Right lung (tissue), 5 donors: Measurements from ENCODE around the gene LAG3. TPM values are rescaled to one million over a fixed set of nuclear protein-coding genes. Genes with fewer than 3 reads are reported as not detected.

Experiments
- DNase-seq, 2 donors: peaks; one replicate each; pipeline ENCODE4 v3.0.0-alpha.2; 2013
- polyA plus RNA-seq, 5 donors: library from polyadenylated mRNA; unstranded; fragments of 120-200 nt; gene quantifications; one replicate each; pipeline versions ENCODE4 v1.2.1 to v1.2.3, GENCODE V29; 2013; ENCODE audit warnings: inconsistent platforms in 1 of 5, low replicate concordance in 1 of 5; ENCODE audit not compliant: insufficient read length in 5 of 5, insufficient read depth in 1 of 5

The LAG3 gene
- polyA plus RNA-seq, 5 donors = 1.3 to 2.9 (median 1.7) TPM

DNA sequence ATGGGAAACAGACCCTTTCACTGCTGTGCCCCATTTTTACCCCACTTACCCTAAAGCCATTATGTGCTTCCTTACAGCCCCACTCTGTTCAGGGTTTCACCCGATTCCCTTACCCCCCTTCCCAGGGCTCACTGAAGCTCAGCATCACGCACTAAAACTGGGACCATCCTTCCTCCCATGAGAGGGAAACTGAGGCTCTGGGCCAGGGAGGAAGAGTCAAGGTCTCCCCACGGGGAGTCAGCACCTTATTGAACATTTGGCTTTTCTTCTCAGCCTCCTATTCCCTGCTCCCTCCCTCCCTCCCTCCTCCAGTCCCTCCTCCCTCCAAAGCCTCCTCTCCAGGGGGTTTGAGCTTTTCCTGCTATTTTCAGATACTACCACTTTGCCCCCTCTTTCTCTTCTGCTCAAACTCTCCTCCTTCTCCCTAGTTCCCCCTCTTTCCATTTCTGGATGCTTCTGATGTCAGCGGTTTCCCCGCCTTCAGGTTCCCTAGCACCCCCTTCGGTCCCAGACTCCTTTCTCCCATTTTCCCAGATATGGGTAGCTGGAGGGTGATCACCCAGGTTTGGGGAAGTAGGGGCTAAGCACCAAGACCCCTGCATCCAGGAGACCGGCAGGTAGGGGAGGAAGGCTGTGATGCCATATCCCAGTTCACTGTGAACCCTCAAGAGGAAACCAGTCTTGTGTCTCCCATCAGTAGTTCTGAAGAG, 50.3 kb downstream of the LAG3 start:
- DNase-seq = no peak

DNA sequence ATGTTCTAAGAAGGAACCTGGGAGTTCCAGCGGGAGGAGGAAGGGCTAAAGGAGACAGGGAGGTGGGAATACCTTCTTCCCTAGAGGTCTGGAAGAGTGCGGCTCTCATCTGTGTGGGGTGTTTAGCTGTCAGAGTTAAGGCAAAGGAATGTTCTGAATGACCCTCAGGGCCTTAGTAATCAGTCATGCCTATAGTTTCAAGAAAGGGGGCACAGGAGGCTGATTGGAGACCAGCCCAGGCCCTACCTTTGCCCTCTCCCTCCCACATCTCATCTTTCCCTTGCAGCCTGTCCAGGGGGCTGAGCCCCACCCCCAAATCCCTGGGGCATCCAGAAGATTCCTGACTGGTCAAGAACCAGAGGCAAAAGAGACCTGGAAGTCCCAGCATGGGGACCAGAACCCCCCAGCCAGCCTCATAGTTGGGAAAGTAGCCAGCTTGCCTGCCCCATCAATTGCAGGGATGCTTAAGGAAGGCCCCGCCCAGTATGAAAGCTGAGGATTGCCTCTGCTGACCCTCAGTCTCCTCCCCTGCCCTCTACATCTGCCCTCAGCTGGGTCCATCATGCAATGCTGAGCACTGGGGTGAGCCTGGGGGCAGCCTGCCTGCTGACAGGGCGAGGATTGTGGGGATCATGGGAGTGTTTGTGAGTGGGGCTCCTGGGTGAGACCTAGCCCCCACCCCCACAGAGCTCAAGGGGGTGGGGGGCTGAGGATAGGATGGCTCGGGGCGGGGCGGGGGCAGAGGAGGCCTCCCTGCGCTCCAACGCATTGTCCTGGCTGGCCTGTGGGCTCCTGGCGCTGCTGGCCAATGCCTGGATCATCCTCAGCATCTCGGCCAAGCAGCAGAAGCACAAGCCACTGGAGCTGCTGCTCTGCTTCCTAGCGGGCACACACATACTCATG, 51.1 kb downstream of the LAG3 start:
- DNase-seq = no peak

GRCh38 chr12:6824085-6824775, 51.9 kb downstream of the LAG3 start:
- DNase-seq = no peak

DNA sequence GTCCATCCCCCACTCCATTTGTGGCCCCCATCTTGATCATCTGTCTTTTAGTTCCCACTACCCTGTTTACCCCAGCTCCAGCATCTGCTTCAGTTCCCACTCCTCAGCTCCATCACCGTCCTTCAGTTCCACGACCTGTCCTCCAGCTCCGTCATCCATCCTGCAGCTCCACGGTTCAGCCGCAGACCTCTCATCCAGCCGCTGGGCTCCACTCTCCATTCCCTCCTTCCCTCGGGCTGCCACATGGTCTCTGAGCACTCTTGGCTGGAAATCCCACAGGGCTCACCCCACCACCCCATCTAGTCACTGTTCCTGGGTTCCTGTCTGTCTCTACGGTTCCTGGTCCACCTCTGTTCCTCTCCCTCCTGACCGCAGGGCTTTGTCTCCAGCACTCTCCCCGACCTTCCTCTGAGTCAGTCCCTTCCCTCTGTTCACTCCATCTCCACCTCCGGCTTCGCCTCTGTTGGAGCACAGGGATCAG, 52.6 kb downstream of the LAG3 start:
- no peak for DNase-seq

DNA sequence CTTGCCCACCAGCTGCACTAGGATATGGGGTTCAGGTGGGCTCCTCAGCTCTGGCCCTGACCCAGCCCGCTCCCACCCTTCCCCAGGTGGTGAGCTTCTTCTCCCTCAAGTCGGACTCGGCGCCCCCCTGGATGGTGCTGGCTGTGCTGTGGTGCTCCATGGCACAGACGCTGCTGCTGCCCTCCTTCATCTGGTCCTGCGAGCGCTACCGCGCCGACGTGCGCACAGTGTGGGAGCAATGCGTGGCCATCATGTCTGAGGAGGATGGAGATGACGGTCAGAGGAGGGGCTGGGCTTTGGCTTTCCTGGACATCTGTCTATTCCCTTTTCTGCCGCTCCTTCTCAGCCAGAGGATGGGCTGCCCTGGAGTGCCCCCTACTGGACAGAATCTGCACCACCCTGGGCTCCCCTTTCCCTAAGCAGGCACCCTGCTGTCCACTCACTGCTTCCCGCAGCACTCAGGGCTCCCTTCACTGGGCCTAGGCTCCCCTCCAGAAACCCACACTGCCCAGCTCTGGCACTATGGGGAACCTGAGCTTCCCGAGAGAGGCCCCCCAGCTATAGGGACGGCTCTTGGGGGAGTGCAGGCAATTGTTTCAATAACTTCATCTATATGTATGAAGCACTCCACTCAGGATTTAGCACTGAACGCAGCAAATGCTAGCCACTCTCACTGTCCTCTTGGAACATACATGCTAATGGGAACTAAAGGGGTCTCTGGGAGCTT, 53.2 kb downstream of the LAG3 start:
- peak; percentile 77 to 86 for DNase-seq

GRCh38 chr12:6826125-6826733, 53.9 kb downstream of the LAG3 start:
- no peak for DNase-seq

DNA sequence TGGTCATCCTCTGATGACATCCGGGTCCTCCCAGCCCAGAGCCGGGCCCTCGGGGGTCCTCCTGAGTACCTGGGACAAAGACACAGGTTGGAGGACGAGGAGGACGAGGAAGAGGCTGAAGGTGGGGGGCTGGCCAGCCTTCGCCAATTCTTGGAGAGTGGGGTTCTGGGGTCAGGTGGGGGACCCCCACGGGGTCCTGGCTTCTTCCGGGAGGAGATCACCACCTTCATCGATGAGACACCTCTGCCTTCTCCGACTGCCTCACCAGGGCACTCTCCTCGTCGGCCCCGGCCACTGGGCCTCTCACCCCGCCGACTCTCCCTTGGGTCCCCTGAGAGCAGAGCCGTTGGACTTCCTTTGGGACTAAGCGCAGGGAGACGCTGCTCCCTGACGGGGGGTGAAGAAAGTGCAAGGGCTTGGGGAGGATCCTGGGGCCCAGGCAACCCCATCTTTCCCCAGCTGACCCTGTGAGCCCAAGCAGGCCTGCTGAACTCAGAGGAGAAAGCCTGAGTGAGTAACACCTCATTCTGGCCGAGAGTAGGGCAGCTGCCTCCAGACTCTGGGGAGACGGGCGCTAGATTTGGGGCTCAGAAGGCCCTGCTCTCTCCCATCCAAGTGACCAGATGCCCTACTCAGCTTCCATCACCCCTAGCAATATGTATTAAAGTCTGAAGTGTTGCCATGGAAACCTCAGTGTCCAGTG, 54.6 kb downstream of the LAG3 start:
- no peak for DNase-seq

DNA sequence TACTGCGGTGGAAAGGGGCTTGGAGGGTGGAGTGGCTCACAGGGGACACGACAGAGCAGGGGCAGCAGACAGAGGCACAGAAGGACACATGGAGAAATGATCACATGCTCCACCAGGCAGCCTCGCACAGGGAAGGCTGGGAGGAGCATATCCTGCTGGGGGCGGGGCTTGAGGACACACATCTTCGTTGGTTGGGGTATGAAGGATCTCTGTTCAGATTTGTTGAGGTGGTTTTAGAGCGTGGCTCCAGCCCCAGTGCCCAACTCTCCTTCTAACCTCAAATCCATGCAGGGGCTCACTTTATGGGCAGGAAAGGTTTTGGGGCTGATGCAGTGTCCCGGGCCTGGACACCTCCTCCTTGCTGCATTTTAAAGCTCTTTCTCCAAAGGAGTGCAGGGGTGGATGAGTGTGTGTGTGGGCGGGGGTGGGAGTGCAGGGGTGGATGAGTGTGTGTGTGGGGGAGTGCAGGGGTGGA, 55.2 kb downstream of the LAG3 start:
- peak in 1 of 2 donors; percentile 54 for DNase-seq

Other genes with a start within 250 kb of the LAG3 start
- 1,000 to 10,000 TPM; 1,481 to 1,953 (median 1,592) TPM for gene GAPDH, start 238.0 kb upstream of the LAG3 start, polyA plus RNA-seq
- 10 to 100 TPM; 12.9 to 24.3 (median 18.4) TPM for gene IFFO1, start 216.5 kb upstream of the LAG3 start, polyA plus RNA-seq
- 10 to 100 TPM; 18.2 to 36.6 (median 24.3) TPM for gene NOP2, start 204.2 kb upstream of the LAG3 start, polyA plus RNA-seq
- 100 to 1,000 TPM; 196 to 268 (median 221) TPM for gene CHD4, start 165.1 kb upstream of the LAG3 start, polyA plus RNA-seq
- 1 to 10 TPM; 1.3 to 2.1 (median 1.3) TPM for gene LPAR5, start 136.6 kb upstream of the LAG3 start, polyA plus RNA-seq
- 1 to 10 TPM; 5.5 to 7.4 (median 6.5) TPM for gene ACRBP, start 125.1 kb upstream of the LAG3 start, polyA plus RNA-seq
- gene ING4, start 109.4 kb upstream of the LAG3 start, polyA plus RNA-seq = 100 to 1,000 TPM in 3 of 5 donors, 10 to 100 TPM in 2; 89.5 to 116 (median 109) TPM
- gene ZNF384, start 83.1 kb upstream of the LAG3 start, polyA plus RNA-seq = 10 to 100 TPM; 79.4 to 98.5 (median 86.1) TPM
- 10 to 100 TPM in 1 of 5 donors, 1 to 10 TPM in 4; 5.2 to 10.4 (median 6.7) TPM for gene PIANP, start 71.7 kb upstream of the LAG3 start, polyA plus RNA-seq
- 10 to 100 TPM; 48.4 to 59.1 (median 56.3) TPM for gene COPS7A, start 48.5 kb upstream of the LAG3 start, polyA plus RNA-seq
- 100 to 1,000 TPM; 147 to 203 (median 179) TPM for gene MLF2, start 19.4 kb upstream of the LAG3 start, polyA plus RNA-seq
- 1,000 to 10,000 TPM in 1 of 5 donors, 100 to 1,000 TPM in 4; 621 to 1,050 (median 719) TPM for gene PTMS, start 6.2 kb upstream of the LAG3 start, polyA plus RNA-seq
- gene CD4, start 17.0 kb downstream of the LAG3 start, polyA plus RNA-seq = 100 to 1,000 TPM in 1 of 5 donors, 10 to 100 TPM in 4; 73.5 to 108 (median 89.3) TPM
- 10 to 100 TPM in 4 of 5 donors, 1 to 10 TPM in 1; 7.1 to 17.0 (median 12.1) TPM for gene GPR162, start 49.3 kb downstream of the LAG3 start, polyA plus RNA-seq
- 10 to 100 TPM; 14.5 to 40.9 (median 21.7) TPM for gene P3H3, start 55.9 kb downstream of the LAG3 start, polyA plus RNA-seq
- 1 to 10 TPM; 3.5 to 8.4 (median 6.0) TPM for gene GNB3, start 68.4 kb downstream of the LAG3 start, polyA plus RNA-seq
- 10 to 100 TPM; 23.4 to 69.1 (median 38.0) TPM for gene CDCA3, start 78.8 kb downstream of the LAG3 start, polyA plus RNA-seq
- 10 to 100 TPM; 46.9 to 65.2 (median 53.2) TPM for gene USP5, start 79.6 kb downstream of the LAG3 start, polyA plus RNA-seq
- 100 to 1,000 TPM; 420 to 565 (median 460) TPM for gene TPI1, start 95.0 kb downstream of the LAG3 start, polyA plus RNA-seq
- 10 to 100 TPM in 1 of 5 donors, 1 to 10 TPM in 4; 4.1 to 17.1 (median 5.6) TPM for gene SPSB2, start 100.8 kb downstream of the LAG3 start, polyA plus RNA-seq
- gene LRRC23, start 132.3 kb downstream of the LAG3 start, polyA plus RNA-seq = 10 to 100 TPM; 14.1 to 34.8 (median 26.6) TPM
- 10 to 100 TPM in 4 of 5 donors, 1 to 10 TPM in 1; 9.0 to 17.8 (median 14.9) TPM for gene ENO2, start 142.1 kb downstream of the LAG3 start, polyA plus RNA-seq
- gene ATN1, start 155.4 kb downstream of the LAG3 start, polyA plus RNA-seq = 100 to 1,000 TPM in 3 of 5 donors, 10 to 100 TPM in 2; 80.2 to 135 (median 118) TPM
- 10 to 100 TPM in 1 of 5 donors, 1 to 10 TPM in 2, not detected in 2; 5.9 to 20.2 (median 7.9) TPM for gene RNU7-1, start 171.3 kb downstream of the LAG3 start, polyA plus RNA-seq
- 100 to 1,000 TPM; 179 to 281 (median 188) TPM for gene C12orf57, start 171.5 kb downstream of the LAG3 start, polyA plus RNA-seq
- gene PTPN6, start 178.8 kb downstream of the LAG3 start, polyA plus RNA-seq = 10 to 100 TPM; 15.1 to 21.8 (median 19.0) TPM
- gene PHB2, start 198.1 kb downstream of the LAG3 start, polyA plus RNA-seq = 100 to 1,000 TPM; 274 to 333 (median 302) TPM
- gene EMG1, start 198.4 kb downstream of the LAG3 start, polyA plus RNA-seq = 10 to 100 TPM; 43.5 to 52.7 (median 50.2) TPM
- gene LPCAT3, start 246.0 kb downstream of the LAG3 start, polyA plus RNA-seq = 10 to 100 TPM; 56.7 to 67.9 (median 60.4) TPM